ENCODE measurements around the gene CYB5R3. TPM values are rescaled to one million over a fixed set of nuclear protein-coding genes. Genes with fewer than 3 reads are reported as not detected.
A peak's percentile ranks its signal among the peaks of the same experiment; 100 is the strongest.

Gene CYB5R3
- total RNA-seq, 1 donor from 2014 or later: 298 TPM

GRCh38 chr22:42688241-42689211, 39.3 kb upstream of the CYB5R3 start:
- H3K27ac ChIP-seq (replicated peaks): peak overlapping the region; percentile 96
- peak; percentile 90 for DNase-seq
- peaks cover 97% of the 10 kb centered on the region for H3K4me1 ChIP-seq
- peak overlapping the region; percentile 28 for H3K4me3 ChIP-seq
- TF ChIP-seq, protein P1, sequence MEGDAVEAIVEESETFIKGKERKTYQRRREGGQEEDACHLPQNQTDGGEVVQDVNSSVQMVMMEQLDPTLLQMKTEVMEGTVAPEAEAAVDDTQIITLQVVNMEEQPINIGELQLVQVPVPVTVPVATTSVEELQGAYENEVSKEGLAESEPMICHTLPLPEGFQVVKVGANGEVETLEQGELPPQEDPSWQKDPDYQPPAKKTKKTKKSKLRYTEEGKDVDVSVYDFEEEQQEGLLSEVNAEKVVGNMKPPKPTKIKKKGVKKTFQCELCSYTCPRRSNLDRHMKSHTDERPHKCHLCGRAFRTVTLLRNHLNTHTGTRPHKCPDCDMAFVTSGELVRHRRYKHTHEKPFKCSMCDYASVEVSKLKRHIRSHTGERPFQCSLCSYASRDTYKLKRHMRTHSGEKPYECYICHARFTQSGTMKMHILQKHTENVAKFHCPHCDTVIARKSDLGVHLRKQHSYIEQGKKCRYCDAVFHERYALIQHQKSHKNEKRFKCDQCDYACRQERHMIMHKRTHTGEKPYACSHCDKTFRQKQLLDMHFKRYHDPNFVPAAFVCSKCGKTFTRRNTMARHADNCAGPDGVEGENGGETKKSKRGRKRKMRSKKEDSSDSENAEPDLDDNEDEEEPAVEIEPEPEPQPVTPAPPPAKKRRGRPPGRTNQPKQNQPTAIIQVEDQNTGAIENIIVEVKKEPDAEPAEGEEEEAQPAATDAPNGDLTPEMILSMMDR (IDR thresholded peaks at IDR 0.05; ENCODE audit: borderline replicate concordance): no peak
- no peaks in the 10 kb centered on the region for H3K27me3 ChIP-seq (ENCODE audit: low read depth)
- H3K36me3 ChIP-seq: peaks cover 35% of the 10 kb centered on the region
- H3K9me3 ChIP-seq (replicated peaks): no peaks in the 10 kb centered on the region
- intact Hi-C loops (cut with micrococcal nuclease): no loop called here

DNA sequence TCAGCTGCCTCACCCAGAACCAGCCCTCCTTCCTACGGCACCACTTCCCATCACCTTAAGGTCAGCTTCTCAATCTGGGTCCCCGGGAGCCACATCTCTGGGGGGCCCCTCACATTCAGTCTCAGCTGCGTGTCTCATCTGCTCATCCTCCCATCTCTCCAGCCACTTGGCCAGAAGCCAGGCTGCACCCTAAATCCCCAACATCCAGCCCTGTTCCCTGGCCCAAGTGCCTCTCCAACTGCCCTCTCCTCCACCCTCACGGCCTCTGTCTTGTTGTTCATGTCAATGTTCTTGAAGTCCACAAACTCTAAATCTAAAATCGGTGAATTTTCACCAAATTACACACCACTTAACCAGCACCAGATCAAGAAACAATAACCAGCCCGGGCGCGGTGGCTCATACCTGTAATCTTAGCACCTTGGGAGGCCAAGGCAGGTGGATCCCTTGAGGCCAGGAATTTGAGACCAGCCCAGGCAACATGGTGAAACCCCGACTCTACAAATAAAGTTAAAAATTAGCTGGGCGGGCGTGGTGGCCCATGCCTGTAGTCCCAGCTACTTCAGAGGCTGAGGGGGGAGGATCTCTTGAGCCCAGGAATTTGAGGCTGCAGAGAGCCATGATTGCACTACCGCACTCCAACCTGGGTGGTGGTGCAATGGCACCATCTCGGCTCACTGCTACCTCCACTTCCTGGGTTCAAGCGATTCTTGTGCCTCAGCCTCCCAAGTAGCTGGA, 37.7 kb upstream of the CYB5R3 start:
- no peaks in the 10 kb centered on the region for H3K9me3 ChIP-seq (replicated peaks)
- intact Hi-C loops (cut with micrococcal nuclease): no loop called here
- H3K4me1 ChIP-seq: peaks cover 98% of the 10 kb centered on the region
- H3K36me3 ChIP-seq: peaks cover 19% of the 10 kb centered on the region
- DNase-seq: no peak
- no peaks in the 10 kb centered on the region for H3K27me3 ChIP-seq (ENCODE audit: low read depth)
- TF ChIP-seq, protein P1 (IDR thresholded peaks at IDR 0.05; ENCODE audit: borderline replicate concordance): no peak
- H3K4me3 ChIP-seq: no peak overlapping the region
- peak overlapping the region; percentile 96 for H3K27ac ChIP-seq (replicated peaks)

DNA sequence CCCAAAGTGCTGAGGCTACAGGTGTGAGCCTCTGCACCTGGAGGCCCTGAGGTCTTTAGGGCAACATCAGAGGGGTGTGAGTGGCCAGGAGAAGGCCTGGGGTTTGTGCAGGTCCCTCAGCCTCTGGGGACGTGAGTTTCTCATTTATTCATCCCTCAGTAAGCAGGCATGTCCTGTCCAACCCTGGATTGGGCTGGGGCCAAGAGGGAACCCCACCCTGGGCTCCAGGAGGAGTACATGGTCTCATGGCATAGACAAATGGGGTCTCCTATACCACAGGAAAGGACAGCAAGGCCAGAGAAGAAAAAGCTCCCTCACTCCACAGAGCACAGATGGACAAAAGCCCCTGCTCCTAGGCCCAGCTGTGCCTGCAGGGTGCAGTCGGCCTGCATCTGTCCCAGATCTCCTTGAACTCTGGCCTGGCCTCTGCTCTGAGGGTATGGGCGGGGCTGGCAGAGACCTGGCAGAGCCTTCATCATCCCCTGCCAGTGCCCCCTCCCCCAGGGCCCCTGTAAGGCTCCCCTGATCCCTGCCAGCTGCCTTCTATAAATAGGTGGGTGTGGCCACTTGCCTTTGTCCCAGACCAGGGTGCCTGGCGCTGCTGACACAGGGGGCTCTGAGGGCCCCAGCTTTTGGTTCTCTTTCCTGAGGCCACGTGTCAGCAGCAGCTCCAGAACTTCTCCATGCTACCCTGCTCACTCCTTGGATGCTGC, 36.9 kb upstream of the CYB5R3 start:
- intact Hi-C loops (cut with micrococcal nuclease): no loop called here
- TF ChIP-seq, protein P1 (IDR thresholded peaks at IDR 0.05; ENCODE audit: borderline replicate concordance): peak; percentile 23
- peaks cover 96% of the 10 kb centered on the region for H3K4me1 ChIP-seq

DNA sequence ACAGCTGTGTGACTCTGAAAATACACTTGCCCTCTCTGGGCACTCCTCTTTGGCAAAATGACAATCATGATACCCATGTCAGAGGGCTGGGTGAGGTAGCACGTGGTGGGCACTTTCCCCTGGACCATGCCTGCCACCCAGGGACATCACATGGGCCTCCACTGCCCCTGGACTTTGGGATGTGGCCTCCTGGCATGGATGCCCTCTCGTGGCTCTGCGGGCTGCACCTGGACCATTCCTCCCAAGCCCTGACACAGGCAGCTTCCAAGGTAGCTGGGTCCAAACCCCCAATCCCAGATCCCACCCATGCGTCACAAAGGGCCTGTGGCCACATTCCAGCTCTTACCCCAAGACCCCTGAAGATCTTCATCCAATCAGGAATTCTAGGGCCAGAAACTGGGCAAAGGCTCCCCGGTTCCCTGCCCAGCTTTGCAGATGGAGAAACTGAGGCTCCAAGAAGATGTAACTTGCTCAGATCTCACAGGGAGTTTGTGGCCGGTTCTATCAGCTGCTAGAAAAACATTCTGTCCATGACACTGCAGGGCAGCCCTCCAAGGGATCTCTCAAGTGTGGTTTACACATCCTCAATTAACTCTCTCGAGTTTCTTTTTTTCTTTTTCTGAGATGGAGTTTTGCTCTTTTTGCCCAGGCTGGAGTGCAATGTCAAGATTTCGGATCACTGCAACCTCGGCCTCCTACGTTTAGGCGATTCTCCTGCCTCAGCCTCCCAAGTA, 35.4 kb upstream of the CYB5R3 start:
- no peaks in the 10 kb centered on the region for H3K9me3 ChIP-seq (replicated peaks)
- peak overlapping the region; percentile 96 for H3K27ac ChIP-seq (replicated peaks)
- H3K4me1 ChIP-seq: peaks cover 98% of the 10 kb centered on the region
- intact Hi-C loops (cut with micrococcal nuclease): no loop called here
- TF ChIP-seq, protein P1 (IDR thresholded peaks at IDR 0.05; ENCODE audit: borderline replicate concordance): no peak
- H3K4me3 ChIP-seq: peak overlapping the region; percentile 12
- no peak for DNase-seq
- peaks cover 2% of the 10 kb centered on the region for H3K36me3 ChIP-seq
- no peaks in the 10 kb centered on the region for H3K27me3 ChIP-seq (ENCODE audit: low read depth)

More for the DNA sequence above, 36.9 kb upstream of the CYB5R3 start:
- no peak overlapping the region for H3K4me3 ChIP-seq
- peaks cover 11% of the 10 kb centered on the region for H3K36me3 ChIP-seq
- H3K9me3 ChIP-seq (replicated peaks): no peaks in the 10 kb centered on the region
- no peaks in the 10 kb centered on the region for H3K27me3 ChIP-seq (ENCODE audit: low read depth)
- peak overlapping the region; percentile 96 for H3K27ac ChIP-seq (replicated peaks)
- DNase-seq: peak; percentile 81
